Activated T-helper 17 cell treated with anti-CD3 and anti-CD28 coated beads, Interleukin-2, amount 50 U/mL, for 72 hours (primary cell): ENCODE results near the gene CSF2. TPM values are rescaled to one million over a fixed set of nuclear protein-coding genes. Genes with fewer than 3 reads are reported as not detected.

Experiments
- ATAC-seq: fragments of 150-1000 bp; cut with Tn5 transposase; replicated peaks from 2 replicates; pipeline ENCODE4 v1.10.0; 2021; ENCODE audit warnings: mild to moderate bottlenecking, moderate library complexity
- H3K27ac Mint-ChIP-seq: one replicate; pipeline ENCODE4 v1.8.0; 2022; ENCODE audit warnings: mixed read lengths
- H3K27me3 Mint-ChIP-seq: one replicate; pipeline ENCODE4 v1.8.0; 2022; ENCODE audit warnings: mixed read lengths
- H3K36me3 Mint-ChIP-seq: one replicate; pipeline ENCODE4 v1.8.0; 2022; ENCODE audit warnings: low read depth, mild to moderate bottlenecking, mixed read lengths
- H3K4me1 Mint-ChIP-seq: one replicate; pipeline ENCODE4 v1.8.0; 2022; ENCODE audit warnings: mixed read lengths
- H3K4me3 Mint-ChIP-seq: one replicate; pipeline ENCODE4 v1.8.0; 2022; ENCODE audit warnings: mild to moderate bottlenecking, mixed read lengths
- H3K9me3 Mint-ChIP-seq: one replicate; pipeline ENCODE4 v1.8.0; 2022; ENCODE audit warnings: mixed read lengths
- total RNA-seq, 2 donors: library from RNA; stranded (reverse); gene quantifications; one replicate each; pipeline ENCODE4 v1.2.3, GENCODE V29; 2022

Gene CSF2
- total RNA-seq, 2 donors from 2014 or later: 14.6 to 159 TPM

GRCh38 chr5:132049559-132049958, 24.0 kb upstream of the CSF2 start:
- no peaks in the 10 kb centered on the region for H3K27me3 Mint-ChIP-seq
- no peak for ATAC-seq
- H3K4me3 Mint-ChIP-seq: no peak overlapping the region
- peaks cover 4% of the 10 kb centered on the region for H3K4me1 Mint-ChIP-seq
- no peaks in the 10 kb centered on the region for H3K9me3 Mint-ChIP-seq
- no peaks in the 10 kb centered on the region for H3K36me3 Mint-ChIP-seq
- no peak overlapping the region for H3K27ac Mint-ChIP-seq

GRCh38 chr5:132050136-132050535, 23.5 kb upstream of the CSF2 start:
- Mint-ChIP-seq H3K27me3 (no peaks in the 10 kb centered on the region), H3K27ac (no peak overlapping the region), H3K36me3 (no peaks in the 10 kb centered on the region), H3K4me1 (peaks cover 10% of the 10 kb centered on the region), H3K9me3 (no peaks in the 10 kb centered on the region), H3K4me3 (no peak overlapping the region)
- no peak for ATAC-seq

- H3K4me1 Mint-ChIP-seq: peaks cover 18% of the 10 kb centered on the region
- no peaks in the 10 kb centered on the region for H3K36me3 Mint-ChIP-seq
- no peak overlapping the region for H3K4me3 Mint-ChIP-seq
- no peaks in the 10 kb centered on the region for H3K27me3 Mint-ChIP-seq
- ATAC-seq: no peak
- no peak overlapping the region for H3K27ac Mint-ChIP-seq
- H3K9me3 Mint-ChIP-seq: no peaks in the 10 kb centered on the region
These were observed 22.7 kb upstream of the CSF2 start for GRCh38 chr5:132050661-132051552.

GRCh38 chr5:132052520-132052919, 21.1 kb upstream of the CSF2 start:
- Mint-ChIP-seq H3K9me3 (no peaks in the 10 kb centered on the region), H3K27ac (no peak overlapping the region), H3K36me3 (no peaks in the 10 kb centered on the region), H3K4me3 (no peak overlapping the region), H3K27me3 (no peaks in the 10 kb centered on the region), H3K4me1 (peaks cover 28% of the 10 kb centered on the region)
- no peak for ATAC-seq

- no peaks in the 10 kb centered on the region for H3K36me3 Mint-ChIP-seq
- H3K27ac Mint-ChIP-seq: no peak overlapping the region
- no peaks in the 10 kb centered on the region for H3K27me3 Mint-ChIP-seq
- no peaks in the 10 kb centered on the region for H3K9me3 Mint-ChIP-seq
- H3K4me1 Mint-ChIP-seq: peaks cover 31% of the 10 kb centered on the region
- ATAC-seq: no peak
- no peak overlapping the region for H3K4me3 Mint-ChIP-seq
These were observed 20.1 kb upstream of the CSF2 start for GRCh38 chr5:132053483-132053882.

- Mint-ChIP-seq H3K4me1 (peaks cover 34% of the 10 kb centered on the region), H3K27me3 (no peaks in the 10 kb centered on the region), H3K4me3 (no peak overlapping the region), H3K27ac (no peak overlapping the region), H3K9me3 (no peaks in the 10 kb centered on the region), H3K36me3 (no peaks in the 10 kb centered on the region)
- no peak for ATAC-seq
These were observed 19.4 kb upstream of the CSF2 start for GRCh38 chr5:132054031-132054696.

GRCh38 chr5:132054697-132055440, 18.7 kb upstream of the CSF2 start:
- H3K4me1 Mint-ChIP-seq: peaks cover 41% of the 10 kb centered on the region
- no peaks in the 10 kb centered on the region for H3K27me3 Mint-ChIP-seq
- ATAC-seq: no peak
- H3K4me3 Mint-ChIP-seq: no peak overlapping the region
- H3K36me3 Mint-ChIP-seq: no peaks in the 10 kb centered on the region
- no peak overlapping the region for H3K27ac Mint-ChIP-seq
- no peaks in the 10 kb centered on the region for H3K9me3 Mint-ChIP-seq

- Mint-ChIP-seq H3K27ac (no peak overlapping the region), H3K4me3 (peak overlapping the region; percentile 42), H3K4me1 (peaks cover 41% of the 10 kb centered on the region), H3K36me3 (no peaks in the 10 kb centered on the region), H3K27me3 (no peaks in the 10 kb centered on the region), H3K9me3 (no peaks in the 10 kb centered on the region)
- ATAC-seq: no peak
These were observed 18.2 kb upstream of the CSF2 start for GRCh38 chr5:132055441-132055807.

- H3K4me1 Mint-ChIP-seq: peaks cover 41% of the 10 kb centered on the region
- no peaks in the 10 kb centered on the region for H3K27me3 Mint-ChIP-seq
- H3K9me3 Mint-ChIP-seq: no peaks in the 10 kb centered on the region
- ATAC-seq: peak; percentile 67
- no peaks in the 10 kb centered on the region for H3K36me3 Mint-ChIP-seq
- H3K4me3 Mint-ChIP-seq: peak overlapping the region; percentile 42
- H3K27ac Mint-ChIP-seq: peak overlapping the region; percentile 75
These were observed 17.6 kb upstream of the CSF2 start for GRCh38 chr5:132055808-132056609.

- Mint-ChIP-seq H3K9me3 (no peaks in the 10 kb centered on the region), H3K4me3 (peak overlapping the region; percentile 26), H3K36me3 (no peaks in the 10 kb centered on the region), H3K27ac (peak overlapping the region; percentile 65), H3K4me1 (peaks cover 41% of the 10 kb centered on the region), H3K27me3 (no peaks in the 10 kb centered on the region)
- no peak for ATAC-seq
These were observed 16.7 kb upstream of the CSF2 start for GRCh38 chr5:132056610-132057497.

- Mint-ChIP-seq H3K9me3 (no peaks in the 10 kb centered on the region), H3K4me3 (peak overlapping the region; percentile 26), H3K4me1 (peaks cover 41% of the 10 kb centered on the region), H3K36me3 (no peaks in the 10 kb centered on the region), H3K27me3 (no peaks in the 10 kb centered on the region), H3K27ac (peak overlapping the region; percentile 65)
- no peak for ATAC-seq
These were observed 15.9 kb upstream of the CSF2 start for GRCh38 chr5:132057498-132058255.

- Mint-ChIP-seq H3K36me3 (no peaks in the 10 kb centered on the region), H3K27me3 (no peaks in the 10 kb centered on the region), H3K27ac (no peak overlapping the region), H3K4me1 (peaks cover 41% of the 10 kb centered on the region), H3K4me3 (no peak overlapping the region), H3K9me3 (no peaks in the 10 kb centered on the region)
- no peak for ATAC-seq
These were observed 14.9 kb upstream of the CSF2 start for GRCh38 chr5:132058646-132059042.
